Measurements from ENCODE around the gene OLIG2. TPM values are rescaled to one million over a fixed set of nuclear protein-coding genes. Genes with fewer than 3 reads are reported as not detected.

Gene OLIG2
- total RNA-seq, 4 donors from 2014 or later = not detected

GRCh38 chr21:33061233-33061632, 35.5 kb downstream of the OLIG2 start:
- intact Hi-C loops (cut with DNase I) = no loop called here
- peaks cover 0 to 57% (median 5%) of the 10 kb centered on the region in 4 donors for H3K27me3 ChIP-seq

DNA sequence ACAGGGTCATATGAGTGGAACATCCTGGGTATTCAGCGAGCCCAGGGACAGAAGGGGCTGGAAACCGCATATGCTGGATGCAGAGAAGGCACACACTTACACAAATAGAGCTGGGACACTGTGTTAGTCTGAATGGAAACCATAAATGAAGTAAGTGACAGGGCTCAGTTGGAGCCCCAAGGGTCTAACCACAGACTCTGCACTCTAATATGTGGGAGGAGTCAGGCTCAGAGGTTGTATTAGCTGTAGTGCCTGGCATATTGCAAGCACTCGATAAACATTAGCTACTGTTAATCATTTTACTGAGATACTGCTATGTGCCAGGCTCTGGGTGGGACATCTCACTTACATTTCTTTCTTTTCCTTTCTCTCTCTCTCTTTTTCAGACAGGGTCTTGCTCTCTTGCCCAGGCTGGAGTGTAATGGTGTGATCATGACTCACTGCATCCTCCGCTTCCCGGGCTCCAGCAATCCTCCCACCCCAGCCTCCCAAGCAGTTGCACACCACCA, 37.7 kb downstream of the OLIG2 start:
- Histone ChIP-seq H3K4me1 (peaks cover 0 to 9% (median 7%) of the 10 kb centered on the region in 4 donors), H3K27me3 (peaks cover 0 to 79% (median 15%) of the 10 kb centered on the region in 4 donors), H3K27ac (replicated peaks in 1 of 4) (no peak overlapping the region), H3K36me3 (no peaks in the 10 kb centered on the region), H3K4me3 (no peak overlapping the region), H3K9me3 (no peaks in the 10 kb centered on the region)
- intact Hi-C loops (cut with DNase I) = no loop called here
- TF ChIP-seq POLR2A (IDR thresholded peaks at IDR 0.05; ENCODE audit: low read depth) = no peak
- TF ChIP-seq EP300 (IDR thresholded peaks at IDR 0.05) = no peak
- TF ChIP-seq POLR2AphosphoS5 (IDR thresholded peaks at IDR 0.05) = no peak
- TF ChIP-seq CTCF (IDR thresholded peaks at IDR 0.05) = no peak
- DNase-seq (ENCODE audit: extremely low spot score) = no peak
- 75% methylated on average over 5 of the region's 5 CpGs for WGBS

More at GRCh38 chr21:33061233-33061632, 35.5 kb downstream of the OLIG2 start:
- no peak for DNase-seq (ENCODE audit: extremely low spot score)
- TF ChIP-seq POLR2AphosphoS5 (IDR thresholded peaks at IDR 0.05) (no peak), POLR2A (IDR thresholded peaks at IDR 0.05; ENCODE audit: low read depth) (no peak), CTCF (IDR thresholded peaks at IDR 0.05) (no peak), EP300 (IDR thresholded peaks at IDR 0.05) (no peak)
- Histone ChIP-seq H3K9me3 (no peaks in the 10 kb centered on the region), H3K4me1 (peaks cover 0 to 11% (median 8%) of the 10 kb centered on the region in 4 donors), H3K4me3 (no peak overlapping the region), H3K36me3 (no peaks in the 10 kb centered on the region), H3K27ac (replicated peaks in 1 of 4) (no peak overlapping the region)
- 97% methylated on average over 4 of the region's 4 CpGs for WGBS

DNA sequence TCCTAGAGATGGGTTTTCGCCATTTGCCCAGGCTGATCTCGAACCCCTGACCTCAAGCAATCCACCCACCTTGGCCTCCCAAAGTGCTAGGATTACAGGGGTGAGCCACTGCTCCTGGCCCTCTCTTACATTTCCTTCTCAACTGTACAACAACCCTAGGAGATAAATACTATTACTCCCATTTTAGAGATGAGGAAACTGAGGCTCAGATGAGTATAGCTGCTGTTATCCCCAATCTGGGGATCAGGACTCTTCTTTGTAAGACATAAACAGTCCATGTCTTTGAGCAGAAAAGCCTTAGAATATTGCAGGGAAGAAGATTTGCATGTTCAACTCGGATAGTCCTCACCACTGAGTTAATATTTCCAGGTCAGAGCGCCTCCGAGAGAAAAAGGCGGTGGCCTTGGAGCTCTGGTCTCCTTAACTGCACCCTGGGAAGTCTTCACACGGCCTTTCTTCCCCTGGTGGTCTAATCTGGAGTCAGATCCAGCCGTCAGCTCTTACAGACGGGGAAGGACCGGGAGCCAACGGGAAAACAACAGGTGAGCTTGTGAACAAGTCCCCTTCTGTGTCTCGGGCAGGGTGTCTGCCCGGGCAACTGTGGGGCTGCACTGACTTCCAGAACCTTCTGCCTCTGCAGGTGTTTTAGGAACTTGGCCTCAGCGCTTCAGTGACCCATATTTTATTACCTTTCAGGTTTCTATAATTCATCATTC, 38.3 kb downstream of the OLIG2 start:
- Histone ChIP-seq H3K4me1 (peaks cover 0 to 2% (median under 1%) of the 10 kb centered on the region in 4 donors), H3K4me3 (no peak overlapping the region), H3K27ac (replicated peaks in 1 of 4) (no peak overlapping the region), H3K36me3 (no peaks in the 10 kb centered on the region), H3K9me3 (peaks cover 0 to 6% (median 4%) of the 10 kb centered on the region in 4 donors), H3K27me3 (peaks cover 0 to 85% (median 20%) of the 10 kb centered on the region in 4 donors)
- TF ChIP-seq POLR2A (IDR thresholded peaks at IDR 0.05; ENCODE audit: low read depth) = no peak
- TF ChIP-seq EP300 (IDR thresholded peaks at IDR 0.05) = no peak
- TF ChIP-seq CTCF (IDR thresholded peaks at IDR 0.05) = no peak
- no peak for TF ChIP-seq POLR2AphosphoS5 (IDR thresholded peaks at IDR 0.05)
- intact Hi-C loops (cut with DNase I) = no loop called here
- 52% methylated on average over 14 of the region's 14 CpGs for WGBS
- DNase-seq (ENCODE audit: extremely low spot score) = no peak

DNA sequence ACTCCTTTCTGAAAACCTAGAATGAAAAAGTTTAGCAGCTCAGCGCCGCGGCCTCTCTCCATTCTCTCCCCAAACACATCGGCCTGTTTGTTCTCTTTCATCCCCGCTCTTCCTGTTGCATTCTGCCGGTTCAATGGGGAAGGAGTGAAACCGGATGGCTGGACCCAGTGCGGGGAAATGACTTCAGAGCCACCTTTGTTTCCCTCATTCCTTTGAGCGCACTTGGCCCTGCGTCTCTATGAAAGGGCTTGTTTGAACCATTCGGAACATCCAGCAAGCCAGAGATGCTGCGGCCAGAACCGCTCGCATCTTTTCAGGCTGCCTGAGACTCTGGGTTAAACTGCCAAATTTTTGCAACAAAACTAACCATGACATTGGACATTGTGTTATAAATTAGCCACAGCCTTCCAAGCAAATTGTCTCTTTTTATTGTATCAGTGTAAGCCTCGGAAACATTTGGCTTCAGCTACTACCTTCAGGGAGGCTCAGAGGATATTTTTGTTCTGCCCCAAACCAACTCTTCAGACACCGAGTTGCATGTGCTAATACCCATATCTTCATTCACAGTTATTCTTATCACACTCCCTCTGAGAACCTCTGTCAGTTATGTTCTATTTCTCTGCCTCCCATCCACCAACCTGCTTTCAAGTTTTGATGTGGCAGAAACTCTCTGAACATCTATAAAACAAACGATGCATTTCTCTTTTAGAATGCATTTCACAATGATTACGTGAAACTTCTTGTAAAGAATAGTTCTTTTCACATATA, 39.1 kb downstream of the OLIG2 start:
- no peaks in the 10 kb centered on the region for H3K36me3 ChIP-seq

More for the DNA sequence above, 39.1 kb downstream of the OLIG2 start:
- Histone ChIP-seq H3K4me3 (no peak overlapping the region), H3K27ac (replicated peaks in 1 of 4) (no peak overlapping the region), H3K9me3 (peaks cover 0 to 14% (median 11%) of the 10 kb centered on the region in 4 donors), H3K27me3 (peaks cover 0 to 89% (median 26%) of the 10 kb centered on the region in 4 donors), H3K4me1 (peaks cover 2 to 3% (median 2%) of the 10 kb centered on the region in 4 donors)
- intact Hi-C loops (cut with DNase I) = no loop called here
- DNase-seq (ENCODE audit: extremely low spot score) = no peak
- WGBS = 36% methylated on average over 18 of the region's 18 CpGs
- TF ChIP-seq POLR2A (IDR thresholded peaks at IDR 0.05; ENCODE audit: low read depth) = no peak
- no peak for TF ChIP-seq EP300 (IDR thresholded peaks at IDR 0.05)
- no peak for TF ChIP-seq CTCF (IDR thresholded peaks at IDR 0.05)
- TF ChIP-seq POLR2AphosphoS5 (IDR thresholded peaks at IDR 0.05) = no peak
